Right ventricle myocardium superior (tissue), 1 donor: ENCODE results near the gene SELL. TPM values are rescaled to one million over a fixed set of nuclear protein-coding genes. Genes with fewer than 3 reads are reported as not detected.
"Not testable (repeated sequence)": the region's sequence is repeated elsewhere in the genome, so short reads cannot be mapped to it uniquely, and the experiment has no call there.

Experiments
- ATAC-seq: fragments of 200-7000 bp; cut with Tn5 transposase; one replicate; pipeline ENCODE4 v1.9.1; 2020; ENCODE audit warnings: mild to moderate bottlenecking; ENCODE audit not compliant: poor library complexity
- DNase-seq: peaks from one replicate; pipeline ENCODE4 v3.0.0-alpha.2; 2020
- intact Hi-C: fragments of 100-400 bp; cut with DNase I; formaldehyde crosslinking; loops from one replicate; pipeline ENCODE4 v1.11.2; 2022
- long read RNA-seq: library from polyadenylated mRNA; unstranded; transcript quantifications from one replicate; pipeline ENCODE4 v2.0.0, GENCODE V29; 2021
- total RNA-seq: library from RNA; stranded (reverse); fragmentation: NEBNext Ultra II Directional; extraction: Animal tissue kit (Norgen Biotek cat#: 25700); gene quantifications from one replicate; pipeline ENCODE4 v1.2.1, GENCODE V29; 2021
- donor health status: DM: no; HTN: yes; CAD: no; lungs with severe emphysema.

The SELL gene
- total RNA-seq, result 0.89 TPM
- long read RNA-seq, result 0 reads

- DNase-seq, result peak; percentile 46
- peak; percentile 98 for ATAC-seq
- intact Hi-C loops, result loop anchor here (5.0 kb wide), 2 partner anchors 109 to 164 kb away; no protein-coding TSS in a partner anchor
These were observed at the start of gene SELL for GRCh38 chr1:169711469-169712308. SELL (minus strand) TSS chr1:169711620; CDS start chr1:169711498, 122 bp downstream.

GRCh38 chr1:169759038-169759437, 47.6 kb upstream of the SELL start:
- DNase-seq (no peak), ATAC-seq (no peak)
- intact Hi-C loops, result no loop called here

DNA sequence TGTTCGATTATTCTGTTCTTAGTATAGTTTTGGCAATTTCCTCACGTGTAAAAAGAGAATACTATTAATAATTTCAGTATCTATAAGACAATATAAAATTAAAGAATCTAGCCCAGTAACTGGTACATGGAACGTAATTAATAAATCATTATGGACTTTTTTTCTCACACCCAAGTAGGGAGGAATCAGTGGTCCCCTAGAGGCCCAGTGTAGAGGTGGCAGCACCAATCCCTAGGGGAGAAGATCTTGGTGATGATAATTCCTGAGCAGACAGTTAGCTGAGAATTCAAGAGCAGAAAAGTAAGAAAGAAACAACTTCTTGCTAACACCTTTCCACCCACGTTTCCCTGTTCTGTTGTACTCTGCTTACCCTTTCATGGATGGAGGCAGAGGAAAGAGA, 42.1 kb upstream of the SELL start:
- intact Hi-C loops, result no loop called here
- DNase-seq, result no peak
- ATAC-seq, result no peak

DNA sequence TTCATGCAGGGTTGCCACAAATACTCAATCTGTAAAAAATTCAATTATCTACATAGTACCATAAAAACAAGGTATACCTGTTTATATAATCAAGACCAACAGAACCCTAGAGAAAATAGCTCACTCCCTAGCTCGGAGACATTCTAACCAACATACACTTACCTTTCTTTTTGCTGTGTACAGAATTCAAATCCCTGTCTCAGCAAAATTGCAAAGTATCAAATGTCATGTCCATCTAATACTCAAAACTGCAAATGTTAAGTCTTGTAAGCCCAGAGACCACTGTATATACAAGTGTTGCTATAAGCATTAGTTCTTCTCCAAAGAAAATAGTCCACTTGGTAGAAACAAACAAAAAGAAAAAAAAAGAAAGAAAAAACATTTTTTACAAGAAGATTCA, 38.6 kb upstream of the SELL start:
- no peak for ATAC-seq
- DNase-seq, result no peak
- intact Hi-C loops, result no loop called here

- ATAC-seq, result no peak
- intact Hi-C loops, result no loop called here
- no peak for DNase-seq
These were observed 35.1 kb upstream of the SELL start for GRCh38 chr1:169746550-169746949.

DNA sequence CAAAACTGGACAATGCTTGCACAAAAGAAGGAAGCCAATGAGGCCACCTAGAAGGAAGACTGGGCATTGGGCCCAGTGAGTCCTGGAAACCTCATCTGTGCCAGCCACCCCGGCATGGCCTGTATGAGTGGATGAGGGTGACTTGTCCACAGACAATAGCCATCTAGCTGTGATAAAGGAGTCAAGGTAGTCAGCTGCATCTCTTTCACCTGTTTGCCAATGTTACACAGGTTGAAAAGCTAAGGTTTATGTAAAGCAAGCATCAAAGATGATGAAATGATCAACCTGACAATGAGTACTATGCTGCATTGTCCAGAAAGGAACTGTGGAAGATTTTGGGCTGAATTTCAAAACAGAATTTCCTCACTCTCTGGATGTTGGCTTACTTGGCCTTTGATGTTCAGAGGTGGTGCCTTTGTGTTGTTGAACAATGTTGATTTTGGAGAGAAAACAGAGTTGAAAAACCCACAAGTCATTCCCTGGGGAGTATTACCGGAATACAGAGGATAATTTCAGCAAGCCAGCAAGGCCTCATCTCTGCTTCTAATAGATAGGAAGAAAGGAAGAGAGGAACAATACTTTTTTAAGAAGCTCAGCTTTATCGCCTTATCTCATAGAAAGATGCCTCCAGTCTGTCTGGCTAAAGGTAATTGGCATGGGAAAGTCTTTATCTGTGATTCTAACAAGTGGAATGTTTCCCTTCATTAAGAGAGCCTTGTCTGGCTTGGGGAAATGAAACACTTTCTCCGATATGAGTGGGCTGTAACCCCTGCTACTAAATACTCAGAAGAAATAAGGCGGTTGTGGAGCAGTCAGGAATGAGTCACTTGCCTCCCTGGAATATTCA, 33.8 kb upstream of the SELL start:
- intact Hi-C loops, result no loop called here
- no peak for ATAC-seq
- no peak for DNase-seq

- ATAC-seq (no peak), DNase-seq (no peak)
- intact Hi-C loops, result no loop called here
These were observed 30.4 kb upstream of the SELL start for GRCh38 chr1:169741666-169742394.

- ATAC-seq, result no peak
- DNase-seq, result no peak
- intact Hi-C loops, result no loop called here
These were observed 28.6 kb upstream of the SELL start for GRCh38 chr1:169739980-169740379.

DNA sequence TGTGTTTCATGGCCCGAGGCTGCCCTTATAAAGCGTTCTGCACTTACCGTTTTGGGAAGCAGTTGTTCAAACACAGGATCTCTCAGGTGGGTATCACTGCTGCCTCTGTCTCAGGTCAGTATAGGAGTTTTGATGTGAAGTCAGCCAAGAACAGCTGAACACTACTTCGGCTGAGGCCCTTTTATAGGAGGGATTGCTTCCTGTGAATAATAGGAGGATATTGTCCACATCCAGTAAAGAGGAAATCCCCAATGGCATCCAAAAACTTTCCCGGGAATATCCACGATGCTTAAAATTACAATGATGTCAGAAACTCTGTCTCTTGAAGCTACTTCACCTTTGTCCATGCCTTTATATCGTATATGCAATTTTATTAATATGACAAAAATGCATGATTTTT, 22.5 kb upstream of the SELL start, which contains the start of gene SELE:
TSS of gene SELE (minus strand) at position 156 of the 400 bp plus-strand sequence. CDS start 467 bp downstream, outside the sequence.
- ATAC-seq, result no peak

DNA sequence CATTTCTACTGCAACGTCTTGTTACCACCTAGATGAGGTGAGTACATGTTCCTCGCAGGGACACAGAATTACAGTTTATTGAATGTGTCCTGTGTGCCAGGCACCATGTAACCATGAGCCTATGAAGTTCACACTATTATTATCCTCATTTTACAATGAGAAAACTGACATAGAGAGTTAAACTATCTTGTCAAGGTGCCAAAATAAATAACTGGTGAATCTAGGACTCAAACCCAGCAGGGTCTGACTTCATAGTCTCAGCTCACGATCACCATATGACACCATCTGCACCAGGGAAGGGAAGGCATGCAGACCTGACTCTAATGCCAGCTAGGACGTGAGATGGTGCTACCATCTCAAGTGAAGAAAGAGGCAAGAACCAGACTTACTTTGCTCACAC, 20.0 kb upstream of the SELL start:
- ATAC-seq, result no peak
- no peak for DNase-seq
- intact Hi-C loops, result no loop called here

More for the DNA sequence above, 22.5 kb upstream of the SELL start, which contains the start of gene SELE:
- intact Hi-C loops, result no loop called here
- DNase-seq, result no peak

- intact Hi-C loops, result no loop called here
These were observed 18.6 kb upstream of the SELL start for GRCh38 chr1:169729991-169730390.

DNA sequence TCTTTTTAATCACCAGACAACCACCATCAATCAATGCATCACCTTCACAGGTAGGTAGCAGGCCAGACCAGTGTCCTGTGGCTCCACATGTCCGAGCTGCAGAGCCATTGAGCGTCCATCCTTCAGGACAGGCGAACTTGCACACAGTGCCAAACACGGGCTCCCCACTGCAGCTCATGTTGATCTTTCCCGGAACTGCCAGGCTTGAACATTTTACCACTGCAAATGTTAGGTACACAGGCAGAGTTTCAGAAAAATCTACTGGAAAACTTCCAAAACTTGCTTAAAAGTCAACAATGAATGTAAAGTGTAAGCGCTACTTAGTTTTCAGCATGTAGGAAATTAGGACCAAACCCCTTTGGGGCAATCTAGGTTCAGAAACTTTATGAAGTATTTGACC, 15.9 kb upstream of the SELL start:
- ATAC-seq, result no peak
- intact Hi-C loops, result no loop called here

More at GRCh38 chr1:169729991-169730390, 18.6 kb upstream of the SELL start:
- no peak for DNase-seq
- no peak for ATAC-seq

GRCh38 chr1:169726851-169727250, 15.4 kb upstream of the SELL start:
- no peak for DNase-seq
- intact Hi-C loops, result no loop called here
- ATAC-seq, result no peak

More for the DNA sequence above, 15.9 kb upstream of the SELL start:
- DNase-seq, result no peak

GRCh38 chr1:169725930-169726329, 14.5 kb upstream of the SELL start:
- intact Hi-C loops, result no loop called here
- DNase-seq (no peak), ATAC-seq (no peak)

DNA sequence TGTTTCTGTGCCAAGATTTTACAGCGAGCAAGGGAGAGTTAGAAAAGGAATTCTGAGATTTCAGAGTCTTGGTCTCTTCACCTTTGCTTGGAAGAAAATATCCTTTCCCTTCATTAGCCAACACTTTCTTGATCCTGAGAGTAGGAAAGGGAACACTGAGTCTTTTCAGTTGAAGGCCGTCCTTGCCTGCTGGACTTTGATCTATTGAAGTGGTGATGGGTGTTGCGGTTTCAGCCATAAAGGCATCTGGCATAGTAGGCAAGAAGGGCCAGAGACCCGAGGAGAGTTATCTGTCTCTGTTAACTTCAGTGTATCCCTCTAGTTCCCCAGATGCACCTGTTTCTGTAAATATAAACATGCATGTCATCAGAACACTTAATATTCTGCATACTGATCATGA, 12.7 kb upstream of the SELL start:
- DNase-seq (no peak), ATAC-seq (no peak)
- intact Hi-C loops, result no loop called here

DNA sequence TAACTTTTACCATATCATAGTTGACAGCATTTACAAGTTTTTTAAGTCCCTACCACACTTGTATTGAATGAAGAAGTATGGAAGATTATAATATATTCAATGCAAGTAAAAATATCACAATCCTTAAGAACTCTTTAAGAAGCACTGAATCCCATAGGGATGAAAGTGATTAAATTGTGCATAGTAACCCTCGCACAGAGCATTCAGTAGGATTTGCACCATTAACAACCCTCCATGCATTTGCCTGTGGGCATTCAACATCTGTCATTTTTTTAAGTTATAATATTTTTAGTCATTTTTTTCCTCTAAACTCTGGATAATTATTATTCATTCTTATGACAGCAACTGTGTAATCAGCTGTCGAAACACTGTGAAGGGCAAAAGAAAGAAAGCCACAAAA, 12.3 kb upstream of the SELL start:
- DNase-seq (no peak), ATAC-seq (no peak)
- intact Hi-C loops, result no loop called here

DNA sequence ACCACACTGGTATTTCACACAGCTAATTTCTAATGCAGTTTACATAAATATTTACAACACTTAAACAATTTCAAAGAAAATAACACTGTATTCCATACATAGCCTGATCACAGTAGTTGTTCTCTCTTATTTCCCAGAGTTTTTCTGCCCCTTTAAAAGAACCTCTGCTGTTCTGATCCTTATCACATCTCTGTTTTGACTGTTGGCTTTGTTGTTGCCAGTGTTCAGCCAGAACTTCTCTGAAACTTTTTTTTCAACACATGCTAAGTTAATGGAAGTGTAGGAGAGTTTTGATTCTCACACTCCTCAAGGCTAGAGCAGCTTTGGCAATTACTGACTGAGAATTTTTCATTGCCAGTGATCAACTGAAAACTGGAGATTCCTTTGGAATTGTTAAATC, 11.4 kb upstream of the SELL start:
- no peak for ATAC-seq

DNA sequence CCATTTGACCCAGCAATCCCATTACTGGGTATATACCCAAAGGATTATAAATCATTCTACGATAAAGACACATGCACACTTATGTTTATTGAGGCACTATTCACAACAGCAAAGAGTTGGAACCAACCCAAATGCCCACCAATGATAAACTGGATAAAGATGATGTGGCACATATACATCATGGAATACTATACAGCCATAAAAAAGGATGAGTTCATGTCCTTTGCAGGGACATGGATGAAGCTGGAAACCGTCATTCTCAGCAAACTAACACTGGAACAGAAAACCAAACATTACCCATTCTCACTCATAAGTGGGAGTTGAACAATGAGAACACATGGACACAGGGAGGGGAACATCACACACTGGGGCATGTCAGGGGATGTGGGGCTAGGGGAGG, 3.7 kb upstream of the SELL start:
- ATAC-seq, intact Hi-C loops, DNase-seq: not testable (repeated sequence)

More for the DNA sequence above, 11.4 kb upstream of the SELL start:
- DNase-seq, result no peak
- intact Hi-C loops, result no loop called here

DNA sequence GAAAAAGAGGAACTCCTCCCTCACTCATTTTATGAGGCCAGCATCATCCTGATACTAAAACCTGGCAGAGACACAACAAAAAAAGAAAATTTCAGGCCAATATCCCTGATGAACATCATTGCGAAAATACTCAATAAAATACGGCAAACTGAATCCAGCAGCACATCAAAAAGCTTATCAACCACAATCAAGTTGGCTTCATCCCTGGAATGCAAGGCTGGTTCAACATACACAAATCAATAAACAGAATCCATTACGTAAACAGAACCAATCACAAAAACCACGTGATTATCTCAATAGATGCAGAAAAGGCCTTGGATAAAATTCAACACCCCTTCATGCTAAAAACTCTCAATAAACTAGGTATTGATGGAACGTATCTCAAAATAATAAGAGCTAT, 1.7 kb upstream of the SELL start:
- intact Hi-C loops, result loop anchor here (5.0 kb wide), 2 partner anchors 111 to 166 kb away; no protein-coding TSS in a partner anchor
- ATAC-seq, DNase-seq: not testable (repeated sequence)
